Central memory CD8-positive, alpha-beta T cell (primary cell): ENCODE measurements around the gene CTLA4.
A peak's percentile ranks its signal among the peaks of the same experiment; 100 is the strongest.

Experiments
- ATAC-seq: fragments of 150-1000 bp; cut with Tn5 transposase; replicated peaks from 2 replicates; pipeline ENCODE4 v1.10.0; 2022; ENCODE audit warnings: mild to moderate bottlenecking, moderate FRiP score, moderate number of reproducible peaks; ENCODE audit not compliant: poor library complexity, severe bottlenecking; ENCODE audit errors: extremely low read depth
- DNase-seq, 2 donors: peaks; one replicate each; pipeline ENCODE4 v3.0.0; 2021; ENCODE audit warnings: low spot score in 2 of 2
- H3K27ac Mint-ChIP-seq: one replicate; pipeline ENCODE4 v1.8.0; 2022; ENCODE audit warnings: low read depth, mild to moderate bottlenecking, moderate library complexity, mixed read lengths
- H3K27me3 Mint-ChIP-seq: one replicate; pipeline ENCODE4 v1.8.0; 2022; ENCODE audit warnings: mixed read lengths
- H3K36me3 Mint-ChIP-seq: one replicate; pipeline ENCODE4 v1.8.0; 2022; ENCODE audit warnings: mild to moderate bottlenecking, moderate library complexity, mixed read lengths; ENCODE audit not compliant: insufficient read depth
- H3K4me1 Mint-ChIP-seq: one replicate; pipeline ENCODE4 v1.8.0; 2022; ENCODE audit warnings: mixed read lengths
- H3K4me3 Mint-ChIP-seq: one replicate; pipeline ENCODE4 v1.8.0; 2022; ENCODE audit warnings: mild to moderate bottlenecking, moderate library complexity, mixed read lengths
- H3K9me3 Mint-ChIP-seq: one replicate; pipeline ENCODE4 v1.8.0; 2022; ENCODE audit warnings: mixed read lengths

The CTLA4 gene

GRCh38 chr2:203904022-203904421 is 36.5 kb downstream of the CTLA4 start:
- DNase-seq, result no peak
- Mint-ChIP-seq H3K27ac (no peak overlapping the region), H3K36me3 (peaks cover 2% of the 10 kb centered on the region), H3K27me3 (no peaks in the 10 kb centered on the region), H3K4me1 (no peaks in the 10 kb centered on the region), H3K9me3 (peaks cover 13% of the 10 kb centered on the region), H3K4me3 (no peak overlapping the region)
- no peak for ATAC-seq

GRCh38 chr2:203905656-203906055 is 38.1 kb downstream of the CTLA4 start:
- peaks cover 10% of the 10 kb centered on the region for H3K9me3 Mint-ChIP-seq
- H3K36me3 Mint-ChIP-seq, result peaks cover 2% of the 10 kb centered on the region
- ATAC-seq, result no peak
- H3K27me3 Mint-ChIP-seq, result no peaks in the 10 kb centered on the region
- no peak overlapping the region for H3K27ac Mint-ChIP-seq
- DNase-seq, result no peak
- H3K4me3 Mint-ChIP-seq, result no peak overlapping the region
- no peaks in the 10 kb centered on the region for H3K4me1 Mint-ChIP-seq

GRCh38 chr2:203908066-203908796 is 40.7 kb downstream of the CTLA4 start:
- ATAC-seq (no peak), DNase-seq (no peak)
- Mint-ChIP-seq H3K4me1 (no peaks in the 10 kb centered on the region), H3K27ac (no peak overlapping the region), H3K9me3 (no peaks in the 10 kb centered on the region), H3K27me3 (no peaks in the 10 kb centered on the region), H3K4me3 (no peak overlapping the region), H3K36me3 (no peaks in the 10 kb centered on the region)

- ATAC-seq (no peak), DNase-seq (no peak)
- Mint-ChIP-seq H3K27me3 (no peaks in the 10 kb centered on the region), H3K27ac (no peak overlapping the region), H3K4me3 (no peak overlapping the region), H3K4me1 (no peaks in the 10 kb centered on the region), H3K36me3 (no peaks in the 10 kb centered on the region), H3K9me3 (no peaks in the 10 kb centered on the region)
Measured at GRCh38 chr2:203908797-203909185, 41.2 kb downstream of the CTLA4 start.

- Mint-ChIP-seq H3K4me3 (no peak overlapping the region), H3K9me3 (no peaks in the 10 kb centered on the region), H3K27ac (no peak overlapping the region), H3K36me3 (no peaks in the 10 kb centered on the region), H3K4me1 (peaks cover 4% of the 10 kb centered on the region), H3K27me3 (no peaks in the 10 kb centered on the region)
- DNase-seq, result no peak
- no peak for ATAC-seq
Measured at GRCh38 chr2:203909261-203909967, 41.8 kb downstream of the CTLA4 start.

GRCh38 chr2:203909974-203910373 is 42.4 kb downstream of the CTLA4 start:
- H3K4me1 Mint-ChIP-seq, result peaks cover 9% of the 10 kb centered on the region
- no peak for DNase-seq
- H3K27ac Mint-ChIP-seq, result no peak overlapping the region
- H3K9me3 Mint-ChIP-seq, result no peaks in the 10 kb centered on the region
- H3K36me3 Mint-ChIP-seq, result no peaks in the 10 kb centered on the region
- no peak overlapping the region for H3K4me3 Mint-ChIP-seq
- H3K27me3 Mint-ChIP-seq, result no peaks in the 10 kb centered on the region
- ATAC-seq, result no peak

- peaks cover 4% of the 10 kb centered on the region for H3K36me3 Mint-ChIP-seq
- H3K27me3 Mint-ChIP-seq, result no peaks in the 10 kb centered on the region
- peaks cover 12% of the 10 kb centered on the region for H3K4me1 Mint-ChIP-seq
- H3K9me3 Mint-ChIP-seq, result no peaks in the 10 kb centered on the region
- DNase-seq (no peak), ATAC-seq (no peak)
- H3K4me3 Mint-ChIP-seq, result no peak overlapping the region
- H3K27ac Mint-ChIP-seq, result peak overlapping the region; percentile 26
Measured at GRCh38 chr2:203913947-203914346, 46.4 kb downstream of the CTLA4 start.

GRCh38 chr2:203914546-203915182 is 47.1 kb downstream of the CTLA4 start:
- peaks cover 4% of the 10 kb centered on the region for H3K36me3 Mint-ChIP-seq
- DNase-seq, result peak in 1 of 2 donors; percentile 58

GRCh38 chr2:203915256-203915655 is 47.7 kb downstream of the CTLA4 start:
- DNase-seq, result no peak
- Mint-ChIP-seq H3K27me3 (no peaks in the 10 kb centered on the region), H3K36me3 (peaks cover 4% of the 10 kb centered on the region), H3K27ac (peak overlapping the region; percentile 26), H3K4me3 (peak overlapping the region; percentile 19), H3K4me1 (peaks cover 12% of the 10 kb centered on the region), H3K9me3 (no peaks in the 10 kb centered on the region)
- no peak for ATAC-seq

More at GRCh38 chr2:203914546-203915182, 47.1 kb downstream of the CTLA4 start:
- peak; percentile 94 for ATAC-seq
- H3K4me3 Mint-ChIP-seq, result peak overlapping the region; percentile 19
- peak overlapping the region; percentile 26 for H3K27ac Mint-ChIP-seq
- no peaks in the 10 kb centered on the region for H3K9me3 Mint-ChIP-seq
- no peaks in the 10 kb centered on the region for H3K27me3 Mint-ChIP-seq
- peaks cover 12% of the 10 kb centered on the region for H3K4me1 Mint-ChIP-seq

GRCh38 chr2:203916756-203917155 is 49.2 kb downstream of the CTLA4 start:
- no peak overlapping the region for H3K4me3 Mint-ChIP-seq
- no peaks in the 10 kb centered on the region for H3K9me3 Mint-ChIP-seq
- ATAC-seq (no peak), DNase-seq (no peak)
- peaks cover 4% of the 10 kb centered on the region for H3K36me3 Mint-ChIP-seq
- H3K27me3 Mint-ChIP-seq, result no peaks in the 10 kb centered on the region
- peak overlapping the region; percentile 42 for H3K27ac Mint-ChIP-seq
- H3K4me1 Mint-ChIP-seq, result peaks cover 12% of the 10 kb centered on the region

GRCh38 chr2:203918264-203918663 is 50.7 kb downstream of the CTLA4 start:
- Mint-ChIP-seq H3K27ac (no peak overlapping the region), H3K9me3 (no peaks in the 10 kb centered on the region), H3K36me3 (peaks cover 4% of the 10 kb centered on the region), H3K4me3 (no peak overlapping the region), H3K27me3 (no peaks in the 10 kb centered on the region), H3K4me1 (peaks cover 12% of the 10 kb centered on the region)
- DNase-seq, result no peak
- no peak for ATAC-seq

- ATAC-seq (no peak), DNase-seq (no peak)
- peaks cover 12% of the 10 kb centered on the region for H3K4me1 Mint-ChIP-seq
- no peaks in the 10 kb centered on the region for H3K9me3 Mint-ChIP-seq
- H3K4me3 Mint-ChIP-seq, result no peak overlapping the region
- no peaks in the 10 kb centered on the region for H3K27me3 Mint-ChIP-seq
- H3K36me3 Mint-ChIP-seq, result peaks cover 4% of the 10 kb centered on the region
- H3K27ac Mint-ChIP-seq, result no peak overlapping the region
Measured at GRCh38 chr2:203918839-203919238, 51.3 kb downstream of the CTLA4 start.
